Brain microvascular endothelial cell (primary cell): ENCODE measurements around the gene TAGLN2.

Experiments used
- DNase-seq: peaks from one replicate; pipeline ENCODE4 v3.0.0-alpha.2; 2020
- H3K27ac ChIP-seq: fragments of 250-450 bp; sonication (Bioruptor Pico); 2 replicates; pipeline ENCODE4 v1.5.1; 2020; ENCODE audit warnings: mild to moderate bottlenecking, moderate library complexity
- H3K27me3 ChIP-seq: fragments of 250-450 bp; sonication (Bioruptor Pico); replicated peaks from 2 replicates; pipeline ENCODE4 v1.5.1; 2020; ENCODE audit warnings: mild to moderate bottlenecking
- H3K36me3 ChIP-seq: fragments of 250-450 bp; sonication (Bioruptor Pico); replicated peaks from 2 replicates; pipeline ENCODE4 v1.5.1; 2020; ENCODE audit warnings: mild to moderate bottlenecking
- H3K4me3 ChIP-seq: 2 replicates; pipeline ENCODE4 v1.5.1; 2011; ENCODE audit warnings: low read depth, mild to moderate bottlenecking, control low read depth, low read length, moderate library complexity
- in situ Hi-C: cut with HindIII; loops from 2 replicates; pipeline ENCODE4 v1.10.0; 2017; ENCODE audit warnings: low sequenced_read_pairs, low pct_ligation_motif_present
- TF ChIP-seq, protein P1 (sequence below): IDR thresholded peaks from 2 replicates; pipeline ENCODE4 v1.5.1; 2011; ENCODE audit warnings: low read depth, mild to moderate bottlenecking, moderate library complexity, low read length, control low read depth, inconsistent platforms; ENCODE audit errors: missing control alignments

Gene TAGLN2

DNA sequence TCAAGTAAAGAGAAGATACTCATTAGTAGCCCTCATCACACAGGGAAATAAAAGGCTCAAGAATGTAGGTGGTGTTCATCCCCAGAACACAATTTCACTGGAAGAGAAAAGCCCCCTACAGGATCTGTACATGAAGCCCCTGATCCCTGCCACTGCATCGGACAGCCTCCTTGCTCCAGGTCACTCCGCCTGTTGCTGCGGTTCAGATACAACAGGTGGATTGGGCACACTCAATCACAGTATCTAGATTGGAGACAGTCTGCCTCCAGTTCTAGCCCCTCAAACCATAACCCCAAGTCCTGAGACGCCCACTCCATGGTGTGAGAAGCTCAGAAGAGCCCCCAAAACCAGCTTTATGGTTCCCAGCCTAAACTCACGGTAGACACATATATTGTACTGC, 27.6 kb upstream of the TAGLN2 start:
- no peak overlapping the region for H3K4me3 ChIP-seq
- DNase-seq: no peak
- no peak overlapping the region for H3K27ac ChIP-seq
- in situ Hi-C loops: no loop called here
- no peaks in the 10 kb centered on the region for H3K36me3 ChIP-seq
- TF ChIP-seq, protein P1, sequence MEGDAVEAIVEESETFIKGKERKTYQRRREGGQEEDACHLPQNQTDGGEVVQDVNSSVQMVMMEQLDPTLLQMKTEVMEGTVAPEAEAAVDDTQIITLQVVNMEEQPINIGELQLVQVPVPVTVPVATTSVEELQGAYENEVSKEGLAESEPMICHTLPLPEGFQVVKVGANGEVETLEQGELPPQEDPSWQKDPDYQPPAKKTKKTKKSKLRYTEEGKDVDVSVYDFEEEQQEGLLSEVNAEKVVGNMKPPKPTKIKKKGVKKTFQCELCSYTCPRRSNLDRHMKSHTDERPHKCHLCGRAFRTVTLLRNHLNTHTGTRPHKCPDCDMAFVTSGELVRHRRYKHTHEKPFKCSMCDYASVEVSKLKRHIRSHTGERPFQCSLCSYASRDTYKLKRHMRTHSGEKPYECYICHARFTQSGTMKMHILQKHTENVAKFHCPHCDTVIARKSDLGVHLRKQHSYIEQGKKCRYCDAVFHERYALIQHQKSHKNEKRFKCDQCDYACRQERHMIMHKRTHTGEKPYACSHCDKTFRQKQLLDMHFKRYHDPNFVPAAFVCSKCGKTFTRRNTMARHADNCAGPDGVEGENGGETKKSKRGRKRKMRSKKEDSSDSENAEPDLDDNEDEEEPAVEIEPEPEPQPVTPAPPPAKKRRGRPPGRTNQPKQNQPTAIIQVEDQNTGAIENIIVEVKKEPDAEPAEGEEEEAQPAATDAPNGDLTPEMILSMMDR: no peak
- no peaks in the 10 kb centered on the region for H3K27me3 ChIP-seq

DNA sequence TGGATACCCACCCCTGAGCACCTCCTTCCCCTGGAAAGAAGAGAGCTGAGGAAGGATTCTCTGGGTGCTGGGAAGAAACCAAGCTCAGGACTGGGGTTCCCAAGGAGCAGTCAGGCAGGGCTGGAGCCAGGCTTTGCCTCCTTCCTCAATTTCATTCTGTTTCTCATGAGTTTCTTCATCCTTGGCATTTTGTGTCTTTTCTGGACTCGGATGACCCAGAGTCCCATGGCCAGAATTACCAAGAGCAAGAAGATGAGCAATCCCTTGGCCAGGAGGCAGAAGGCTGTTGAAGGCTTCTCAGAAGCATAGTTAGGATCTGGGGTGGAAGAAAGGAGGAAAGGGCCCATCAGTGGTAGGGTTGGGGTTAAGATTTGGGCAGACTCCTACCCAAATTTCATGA, 26.2 kb upstream of the TAGLN2 start:
- no peak for DNase-seq
- in situ Hi-C loops: no loop called here
- H3K4me3 ChIP-seq: no peak overlapping the region
- no peaks in the 10 kb centered on the region for H3K27me3 ChIP-seq
- H3K27ac ChIP-seq: no peak overlapping the region
- no peaks in the 10 kb centered on the region for H3K36me3 ChIP-seq
- TF ChIP-seq, protein P1: no peak

DNA sequence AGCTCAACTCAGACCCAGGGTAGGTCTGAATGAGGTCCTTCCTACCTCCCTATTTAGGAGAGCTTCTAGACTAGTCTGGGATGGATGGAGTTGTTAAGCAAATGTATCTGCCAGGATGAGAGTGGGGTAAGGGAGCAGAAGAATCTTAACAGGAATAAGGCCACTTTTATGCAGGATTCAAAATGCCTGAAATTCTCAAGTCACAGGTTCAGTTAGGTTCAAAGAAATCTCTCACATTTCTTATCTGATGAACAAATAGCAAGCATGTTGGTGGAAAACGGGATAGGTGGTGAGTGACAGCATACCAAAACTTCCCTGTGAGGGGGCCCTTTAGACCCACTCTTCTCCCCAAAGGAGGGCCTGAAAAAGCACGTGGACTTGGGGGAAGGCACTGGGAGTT, 25.7 kb upstream of the TAGLN2 start:
- Histone ChIP-seq H3K4me3 (no peak overlapping the region), H3K27me3 (peaks cover 1% of the 10 kb centered on the region), H3K27ac (no peak overlapping the region), H3K36me3 (no peaks in the 10 kb centered on the region)
- TF ChIP-seq, protein P1: no peak
- in situ Hi-C loops: no loop called here
- no peak for DNase-seq

DNA sequence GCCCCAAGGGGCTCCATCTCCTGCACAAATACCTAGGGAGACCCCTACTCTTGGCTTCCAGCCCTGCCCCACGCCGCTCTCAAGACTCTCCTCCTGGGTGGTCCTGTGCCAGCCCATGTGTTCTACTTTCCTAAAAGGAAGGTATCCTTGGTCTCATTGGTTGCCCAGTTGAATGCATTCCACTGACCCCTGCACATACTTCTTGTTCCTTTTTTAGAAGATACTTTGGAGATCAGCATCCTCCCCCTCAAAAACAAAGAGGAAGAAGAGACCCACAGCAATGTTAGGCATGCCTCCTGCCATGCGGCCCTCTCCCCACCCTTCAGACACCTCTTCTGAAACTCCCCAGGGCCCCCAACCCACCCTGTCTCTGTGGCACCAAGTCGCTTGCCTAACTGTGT, 24.7 kb upstream of the TAGLN2 start:
- Histone ChIP-seq H3K4me3 (no peak overlapping the region), H3K27me3 (peaks cover 9% of the 10 kb centered on the region), H3K27ac (no peak overlapping the region), H3K36me3 (no peaks in the 10 kb centered on the region)
- TF ChIP-seq, protein P1: no peak
- in situ Hi-C loops: no loop called here
- no peak for DNase-seq

DNA sequence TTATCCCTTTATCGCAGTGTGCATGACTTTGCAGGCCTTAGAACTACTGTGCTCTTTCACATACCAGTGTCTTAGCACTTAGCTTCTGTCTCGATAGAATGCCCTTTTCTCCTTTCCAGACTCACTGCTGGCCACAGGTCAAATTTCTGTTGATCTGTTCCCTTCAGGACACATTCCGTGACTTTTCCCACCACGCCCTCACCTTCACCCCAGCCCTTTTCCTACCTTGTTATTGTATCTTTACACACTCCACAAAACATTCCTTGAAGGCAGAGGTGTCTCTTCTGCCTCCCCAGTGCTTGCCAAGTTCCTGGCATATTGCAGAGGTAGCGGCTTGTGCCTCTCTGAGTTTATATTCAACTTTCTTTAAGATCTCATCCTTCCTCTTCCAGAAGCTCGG, 23.8 kb upstream of the TAGLN2 start:
- DNase-seq: no peak
- no peaks in the 10 kb centered on the region for H3K36me3 ChIP-seq
- no peak overlapping the region for H3K27ac ChIP-seq
- TF ChIP-seq, protein P1: no peak
- peaks cover 18% of the 10 kb centered on the region for H3K27me3 ChIP-seq
- in situ Hi-C loops: no loop called here
- no peak overlapping the region for H3K4me3 ChIP-seq

DNA sequence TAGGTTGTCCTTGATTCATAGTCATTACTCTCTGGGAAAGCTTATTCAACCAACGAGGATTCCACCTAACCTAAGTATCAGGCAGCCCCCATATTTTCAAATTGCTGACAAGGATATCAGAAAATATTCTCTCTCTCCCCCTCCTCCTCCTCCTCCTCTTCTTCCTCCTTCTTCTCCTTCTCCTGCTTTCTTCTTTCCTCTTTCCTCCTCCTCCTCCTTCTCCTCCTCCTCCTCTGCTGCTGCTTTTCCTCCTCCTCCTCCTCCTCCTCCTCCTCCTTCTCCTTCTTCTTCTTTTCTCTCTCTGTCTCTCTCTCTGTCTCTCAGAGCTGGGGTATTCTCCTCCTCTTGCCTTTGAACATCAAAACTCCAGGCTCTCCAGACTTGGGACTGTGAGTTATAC, 22.6 kb upstream of the TAGLN2 start:
- no peak overlapping the region for H3K4me3 ChIP-seq
- no peak overlapping the region for H3K27ac ChIP-seq
- peaks cover 18% of the 10 kb centered on the region for H3K27me3 ChIP-seq
- in situ Hi-C loops: no loop called here
- no peak for DNase-seq
- TF ChIP-seq, protein P1: no peak
- no peaks in the 10 kb centered on the region for H3K36me3 ChIP-seq
